IPS DF 4.7 (cell line): ENCODE measurements around the gene ZCCHC3.

Experiments used
- DNase-seq: peaks from one replicate; pipeline ENCODE4 v3.0.0-alpha.2; 2013; ENCODE audit warnings: low spot score; ENCODE audit errors: extremely low read depth

ZCCHC3 gene

GRCh38 chr20:341682-342081 lies 44.3 kb downstream of the ZCCHC3 start:
- DNase-seq = no peak

GRCh38 chr20:343107-343506 lies 45.7 kb downstream of the ZCCHC3 start:
- no peak for DNase-seq

GRCh38 chr20:346033-346639 lies 48.8 kb downstream of the ZCCHC3 start:
- no peak for DNase-seq

GRCh38 chr20:346640-347316 lies 49.4 kb downstream of the ZCCHC3 start, which contains the start of gene NRSN2:
Gene NRSN2 (plus strand): TSS chr20:347111. CDS start chr20:349644, 2,533 bp downstream.
- DNase-seq = no peak

GRCh38 chr20:347317-347639 lies 49.9 kb downstream of the ZCCHC3 start:
- DNase-seq = no peak

GRCh38 chr20:347640-348484 lies 50.5 kb downstream of the ZCCHC3 start:
- no peak for DNase-seq

- no peak for DNase-seq
Measured at GRCh38 chr20:348972-349841, 51.8 kb downstream of the ZCCHC3 start.
